Caco-2 (cell line): ENCODE data around the gene HIGD1B. TPM values are rescaled to one million over a fixed set of nuclear protein-coding genes. Genes with fewer than 3 reads are reported as not detected.
"Not testable (repeated sequence)": the region's sequence is repeated elsewhere in the genome, so short reads cannot be mapped to it uniquely, and the experiment has no call there.

Source experiments
- BruUV-seq: library from RNA; stranded (reverse); fragments of 400-500 nt; replicated peaks from 2 replicates; lab custom pipeline; 2021; lab: Mats Ljungman, UMichigan
- CTCF ChIA-PET: fragments of 300-600 bp; sonication (Branson Sonifier 250); formaldehyde crosslinking; loops from one replicate; lab custom pipeline; 2022; ENCODE audit warnings: antibody characterized with exemption; lab: Charles Lee
- POLR2A ChIA-PET: fragments of 300-600 bp; sonication (Branson Sonifier 250); formaldehyde crosslinking; loops from one replicate; lab custom pipeline; 2022; ENCODE audit warnings: antibody characterized with exemption; lab: Charles Lee
- DNase-seq, 2 experiments: peaks; one replicate each; pipeline versions ENCODE4 v3.0.0 to v3.0.0-alpha.2; 2020 to 2022
- H3K27me3 ChIP-seq: replicated peaks from 2 replicates; pipeline ENCODE4 v1.6.0; 2011; ENCODE audit warnings: low read length; ENCODE audit not compliant: control insufficient read depth, insufficient read depth
- H3K36me3 ChIP-seq: 2 replicates; pipeline ENCODE4 v1.5.1; 2011; ENCODE audit warnings: low read length; ENCODE audit not compliant: control insufficient read depth, insufficient read depth
- H3K4me1 ChIP-seq: fragments of 250-450 bp; sonication (Bioruptor Pico); 2 replicates; pipeline ENCODE4 v1.5.1; 2020; ENCODE audit warnings: mild to moderate bottlenecking
- H3K4me3 ChIP-seq: 2 replicates; pipeline ENCODE4 v1.5.1; 2011; ENCODE audit warnings: low read depth, mild to moderate bottlenecking, control low read depth, low read length
- H3K9me3 ChIP-seq: fragments of 250-450 bp; sonication (Bioruptor Pico); 2 replicates; pipeline ENCODE4 v1.5.1; 2020; ENCODE audit warnings: mild to moderate bottlenecking, moderate library complexity
- H3K27ac Mint-ChIP-seq: one replicate; pipeline ENCODE4 v1.8.0; 2022; ENCODE audit warnings: mixed read lengths; ENCODE audit not compliant: unreplicated experiment
- H3K27me3 Mint-ChIP-seq: one replicate; pipeline ENCODE4 v1.8.0; 2022; ENCODE audit warnings: mixed read lengths; ENCODE audit not compliant: insufficient read depth, unreplicated experiment
- H3K36me3 Mint-ChIP-seq: one replicate; pipeline ENCODE4 v1.8.0; 2022; ENCODE audit warnings: mild to moderate bottlenecking, mixed read lengths; ENCODE audit not compliant: insufficient read depth, unreplicated experiment
- H3K4me1 Mint-ChIP-seq: one replicate; pipeline ENCODE4 v1.8.0; 2022; ENCODE audit warnings: low read depth, mixed read lengths; ENCODE audit not compliant: unreplicated experiment
- H3K4me3 Mint-ChIP-seq: one replicate; pipeline ENCODE4 v1.8.0; 2022; ENCODE audit warnings: mild to moderate bottlenecking, moderate library complexity, mixed read lengths; ENCODE audit not compliant: unreplicated experiment
- H3K9me3 Mint-ChIP-seq: one replicate; pipeline ENCODE4 v1.8.0; 2022; ENCODE audit warnings: mixed read lengths; ENCODE audit not compliant: unreplicated experiment
- CTCF ChIP-seq, 2 experiments: fragments of 200-600 bp in 1 of 2; IDR thresholded peaks; 1 replicate in 1 of 2; 2 replicates in 1 of 2; pipeline versions ENCODE4 v1.5.1 to v1.8.0; 2011 to 2022; ENCODE audit warnings: antibody characterized with exemption in 1 of 2, control low read depth in 1 of 2, inconsistent platforms in 1 of 2, low read depth in 1 of 2, low read length in 1 of 2, mild to moderate bottlenecking in 1 of 2, moderate library complexity in 1 of 2; ENCODE audit not compliant: insufficient read depth in 1 of 2, severe bottlenecking in 1 of 2, unreplicated experiment in 1 of 2
- intact Hi-C: fragments of 100-400 bp; cut with micrococcal nuclease; formaldehyde crosslinking; loops from one replicate; pipeline ENCODE4 v1.10.0; 2022; ENCODE audit not compliant: unreplicated experiment
- total RNA-seq: library from RNA; stranded (reverse); gene quantifications from 2 replicates; pipeline ENCODE4 v1.2.3, GENCODE V29; 2022

Gene HIGD1B
- total RNA-seq, 1 experiment from 2014 or later: not detected

DNA sequence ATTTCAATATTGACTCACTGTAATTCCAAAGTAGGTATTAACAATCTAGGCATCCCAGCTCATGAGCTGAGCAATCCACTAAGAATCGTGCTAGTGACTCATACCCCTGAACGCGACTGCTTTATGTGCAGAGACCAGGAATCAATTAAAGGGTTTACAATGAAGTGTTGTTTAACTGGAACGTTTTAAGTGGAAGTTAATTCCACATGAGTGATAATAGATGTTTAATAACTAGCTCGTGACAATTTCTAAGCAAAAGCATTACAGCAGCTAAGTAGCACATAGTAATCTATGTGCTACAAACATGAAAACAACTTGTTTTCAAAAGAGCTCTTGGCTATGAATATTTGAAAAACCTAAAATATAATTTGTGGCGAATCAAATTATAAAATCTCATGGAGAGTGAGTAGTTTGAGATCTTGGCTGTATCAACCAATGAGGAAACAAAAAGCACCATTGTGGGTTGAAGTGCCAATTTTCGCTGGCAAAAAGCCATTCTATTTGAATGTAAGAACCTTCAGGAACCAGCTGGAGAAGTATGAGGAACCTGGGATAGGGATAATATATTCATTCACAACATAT, 27.0 kb upstream of the HIGD1B start:
- Mint-ChIP-seq H3K4me1 (no peaks in the 10 kb centered on the region), H3K4me3 (no peak overlapping the region), H3K36me3 (peaks cover 8% of the 10 kb centered on the region), H3K27me3 (no peaks in the 10 kb centered on the region), H3K27ac (no peak overlapping the region), H3K9me3 (no peaks in the 10 kb centered on the region)
- POLR2A ChIA-PET: no interaction called here
- no peak overlapping the region for H3K4me3 ChIP-seq
- intact Hi-C loops: no loop called here
- CTCF ChIA-PET: interaction anchor here (0.7 kb wide), 1 partner anchor 45 kb away, joined by 3 read pairs; no protein-coding TSS in a partner anchor
- no TSS peak for BruUV-seq
- H3K36me3 ChIP-seq: no peaks in the 10 kb centered on the region
- no peak for DNase-seq
- no peaks in the 10 kb centered on the region for H3K4me1 ChIP-seq
- no peak for TF ChIP-seq CTCF (IDR thresholded peaks at IDR 0.05; ENCODE audit: insufficient read depth in 1 of 2, low read depth in 1 of 2, low read length in 1 of 2, severe bottlenecking in 1 of 2, unreplicated experiment in 1 of 2)
- no peaks in the 10 kb centered on the region for H3K27me3 ChIP-seq
- no peaks in the 10 kb centered on the region for H3K9me3 ChIP-seq

GRCh38 chr17:44825236-44825635, 22.4 kb upstream of the HIGD1B start:
- POLR2A ChIA-PET, H3K27me3 Mint-ChIP-seq, H3K4me1 ChIP-seq, CTCF ChIA-PET, H3K4me3 Mint-ChIP-seq, H3K4me1 Mint-ChIP-seq, H3K36me3 ChIP-seq, H3K27me3 ChIP-seq, H3K4me3 ChIP-seq, BruUV-seq, H3K9me3 ChIP-seq, intact Hi-C loops, H3K36me3 Mint-ChIP-seq, H3K9me3 Mint-ChIP-seq, H3K27ac Mint-ChIP-seq: not testable (repeated sequence)
- peak in 1 of 2 experiments; percentile 9 for DNase-seq

DNA sequence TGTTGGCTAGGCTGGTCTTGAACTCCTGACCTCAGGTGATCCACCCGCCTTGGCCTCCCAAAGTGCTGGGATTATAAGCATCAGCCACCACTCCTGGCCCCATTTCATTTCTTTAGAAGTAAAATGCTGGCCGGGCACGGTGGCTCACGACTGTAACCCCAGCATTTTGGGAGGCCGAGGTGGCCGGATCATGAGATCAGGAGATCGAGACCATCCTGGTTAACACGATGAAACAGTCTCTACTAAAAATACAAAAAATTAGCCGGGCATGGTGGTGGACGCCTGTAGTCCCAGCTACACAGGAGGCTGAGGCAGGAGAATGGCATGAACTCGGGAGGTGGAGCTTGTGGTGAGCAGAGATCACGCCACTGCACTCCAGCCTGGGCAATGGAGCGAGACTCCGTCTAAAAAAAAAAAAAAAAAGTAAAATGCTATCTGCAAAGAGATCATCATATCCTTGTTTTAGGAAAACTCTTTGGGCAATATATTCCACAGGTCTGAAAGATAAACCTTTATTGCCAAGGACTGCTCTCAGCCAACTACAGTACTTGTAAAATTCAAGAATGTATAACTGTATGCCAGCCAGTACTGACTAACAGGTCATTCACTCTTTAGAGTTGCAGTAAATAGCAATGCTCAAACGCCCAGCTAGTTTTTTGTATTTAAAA, 21.4 kb upstream of the HIGD1B start:
- H3K36me3 Mint-ChIP-seq: no peaks in the 10 kb centered on the region
- BruUV-seq: no TSS peak
- DNase-seq: peak in 1 of 2 experiments; percentile 9
- intact Hi-C loops: no loop called here
- POLR2A ChIA-PET: no interaction called here
- Histone ChIP-seq H3K9me3 (no peaks in the 10 kb centered on the region), H3K4me1 (peaks cover 12% of the 10 kb centered on the region), H3K36me3 (no peaks in the 10 kb centered on the region), H3K27me3 (no peaks in the 10 kb centered on the region), H3K4me3 (no peak overlapping the region)
- TF ChIP-seq CTCF (IDR thresholded peaks at IDR 0.05; ENCODE audit: insufficient read depth in 1 of 2, low read depth in 1 of 2, low read length in 1 of 2, severe bottlenecking in 1 of 2, unreplicated experiment in 1 of 2): no peak
- CTCF ChIA-PET: no interaction called here
- no peaks in the 10 kb centered on the region for H3K9me3 Mint-ChIP-seq
- H3K27me3 Mint-ChIP-seq: no peaks in the 10 kb centered on the region
- no peak overlapping the region for H3K27ac Mint-ChIP-seq
- H3K4me3 Mint-ChIP-seq: no peak overlapping the region
- H3K4me1 Mint-ChIP-seq: no peaks in the 10 kb centered on the region
